Left hindlimb (tissue), 1 donor: ENCODE data around the gene ATXN2.
"Not testable (repeated sequence)": the region's sequence is repeated elsewhere in the genome, so short reads cannot be mapped to it uniquely, and the experiment has no call there.

Source experiments
- DNase-seq: peaks from one replicate; pipeline ENCODE4 v3.0.0-alpha.2; 2018

Gene ATXN2

DNA sequence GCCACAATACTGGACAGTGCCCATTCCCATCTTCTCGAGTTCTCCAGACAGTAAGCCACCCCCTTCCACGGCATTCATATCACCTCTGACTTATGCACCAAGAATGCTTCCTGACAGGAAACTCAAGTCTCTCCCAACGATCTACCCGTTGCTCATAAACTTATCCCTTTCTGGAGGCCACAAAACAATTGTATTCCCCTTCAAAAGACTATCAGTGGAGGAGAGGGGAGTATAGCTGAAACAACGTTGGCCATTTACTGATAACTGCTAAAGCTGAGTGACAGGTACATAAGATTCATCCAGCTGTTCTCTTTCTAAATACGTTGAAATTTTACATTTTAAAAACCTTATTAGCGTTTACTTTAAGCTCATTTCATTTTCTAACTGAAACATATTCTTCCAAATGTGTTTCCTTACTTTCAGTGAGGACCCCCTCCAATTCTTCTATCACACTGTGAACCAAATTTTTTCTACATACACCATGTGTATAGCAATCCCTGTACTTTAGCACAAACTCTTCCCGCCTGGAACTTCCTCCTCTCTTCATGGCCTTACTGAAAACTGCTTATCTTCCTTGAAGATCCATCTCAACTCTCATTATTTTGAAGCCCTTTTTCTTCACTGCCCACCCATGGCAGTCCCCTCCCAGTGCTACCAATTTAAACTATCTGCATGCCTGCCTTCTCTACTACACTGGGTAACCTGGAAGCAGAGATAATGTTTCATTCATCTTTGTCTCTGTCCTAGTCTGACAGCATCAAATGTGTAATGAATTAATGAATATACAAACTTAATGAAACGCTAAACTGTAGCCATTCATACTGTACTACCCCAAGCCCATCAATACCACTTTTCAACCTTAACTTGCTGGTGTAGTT lies 28.8 kb downstream of the ATXN2 start:
- no peak for DNase-seq

DNA sequence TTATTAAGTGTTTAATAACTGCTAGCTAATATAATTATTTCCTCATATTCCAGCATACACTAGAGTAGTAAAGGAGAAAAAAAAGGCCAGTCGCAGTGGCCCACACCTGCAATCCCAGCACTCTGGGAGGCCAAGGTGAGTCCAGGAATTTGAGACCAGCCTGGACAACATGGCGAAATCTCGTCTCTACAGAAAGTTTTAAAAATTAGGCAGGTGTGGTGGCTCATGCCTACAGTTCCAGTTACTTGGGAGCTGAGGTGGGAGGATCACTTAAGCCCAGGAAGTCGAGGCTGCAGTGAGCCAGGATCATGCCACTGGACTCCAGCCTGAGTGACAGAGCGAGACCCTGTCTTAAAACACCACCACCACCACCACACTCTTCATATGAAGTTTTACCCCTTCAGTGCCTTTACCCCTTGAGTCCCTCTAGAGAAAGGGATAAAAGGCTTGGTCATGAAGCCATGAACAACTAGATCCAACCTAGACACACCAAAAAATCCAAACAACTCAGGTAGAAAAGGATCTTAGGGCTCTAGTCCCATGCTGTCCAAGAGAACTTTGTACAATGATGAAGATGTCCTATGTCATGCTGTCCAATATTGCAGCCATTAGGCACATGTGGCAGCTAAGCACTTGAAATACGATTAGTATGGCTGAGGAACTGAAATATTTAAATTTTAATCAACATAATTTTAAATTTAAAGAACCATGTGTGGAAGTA lies 29.6 kb downstream of the ATXN2 start:
- DNase-seq = no peak

DNA sequence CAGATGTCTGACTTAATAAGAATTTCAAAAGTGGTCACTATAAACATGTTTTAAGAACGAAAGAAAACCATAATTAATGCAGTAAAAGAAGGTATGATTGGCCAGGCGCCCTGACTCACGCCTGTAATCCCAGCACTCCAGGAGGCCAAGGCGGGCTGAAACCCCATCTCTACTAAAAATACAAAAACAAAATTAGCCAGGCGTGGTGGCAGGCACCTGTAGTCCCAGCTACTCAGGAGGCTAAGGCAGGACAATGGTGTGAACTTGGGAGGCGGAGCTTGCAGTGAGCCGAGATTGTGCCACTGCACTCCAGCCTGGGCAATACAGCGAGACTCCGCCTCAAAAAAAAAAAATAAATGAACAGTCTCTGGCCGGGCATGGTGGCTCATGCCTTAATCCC lies 38.3 kb downstream of the ATXN2 start:
- not testable (repeated sequence) for DNase-seq

DNA sequence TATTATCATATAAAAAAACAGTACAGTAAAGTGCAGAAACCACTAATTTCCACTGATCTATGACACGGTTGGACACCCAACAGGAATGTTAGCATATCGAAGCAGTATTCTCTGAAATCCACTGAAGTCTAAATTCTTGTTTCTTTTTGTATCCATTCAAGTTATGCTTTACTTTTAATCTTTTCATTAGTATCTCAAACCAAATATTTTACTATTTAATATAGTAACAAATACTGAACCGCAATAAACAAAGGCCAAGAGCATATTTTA lies 41.1 kb downstream of the ATXN2 start:
- DNase-seq = no peak

DNA sequence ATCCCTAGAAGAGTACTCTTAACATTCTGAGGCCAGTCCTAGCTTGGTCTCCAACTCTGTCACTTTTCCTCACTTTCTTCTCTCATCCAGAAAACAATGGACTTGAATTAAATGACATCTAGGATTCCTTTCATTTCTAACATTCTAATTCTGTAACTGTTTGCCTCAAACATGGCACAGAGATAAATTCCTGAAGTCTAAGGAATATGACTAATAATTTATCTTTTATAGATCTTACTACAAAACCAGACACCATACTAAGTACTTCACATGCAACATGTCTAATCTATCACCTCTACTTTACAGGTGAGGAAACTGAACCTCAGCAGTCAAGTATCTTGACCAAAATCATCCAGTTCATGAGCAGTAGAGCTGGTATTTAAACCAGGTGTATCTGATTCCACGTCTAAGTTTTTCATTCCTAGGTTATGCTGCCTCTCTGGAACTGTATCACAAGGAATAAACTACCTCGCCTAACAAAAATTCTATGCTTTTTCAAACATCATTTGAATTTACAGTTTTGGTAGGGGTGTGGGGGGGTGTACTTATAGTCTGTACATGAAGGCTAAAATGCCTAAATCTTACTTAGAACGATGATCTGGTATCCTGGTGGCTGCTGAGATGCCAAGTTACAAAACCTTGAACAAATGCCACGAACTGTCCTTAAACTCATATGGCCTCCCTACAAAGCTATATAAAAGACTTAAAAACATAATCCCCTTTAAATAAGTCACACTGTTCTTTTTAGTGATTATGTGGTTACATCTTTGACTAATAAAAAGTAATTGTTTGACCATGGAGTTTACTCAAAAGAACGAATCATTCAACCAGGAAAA lies 41.6 kb downstream of the ATXN2 start:
- DNase-seq = no peak

DNA sequence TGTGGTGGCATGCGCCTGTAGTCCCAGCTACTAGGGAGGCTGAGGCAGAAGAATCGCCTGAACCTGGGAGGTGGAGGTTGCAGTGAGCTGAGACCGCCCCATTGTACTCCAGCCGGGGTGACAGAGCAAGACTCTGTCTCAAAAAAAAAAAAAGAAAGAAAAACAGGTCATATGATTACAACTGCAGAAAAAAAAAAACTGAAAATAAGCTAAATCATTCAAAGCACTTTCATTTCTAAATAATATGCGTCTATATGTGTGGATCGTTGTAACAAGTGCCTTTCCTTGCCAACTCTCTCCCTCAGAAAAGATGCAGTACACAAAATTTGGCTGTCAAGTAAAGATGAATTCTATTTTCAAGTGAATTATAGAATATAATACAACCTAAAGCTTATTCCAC lies 42.4 kb downstream of the ATXN2 start:
- DNase-seq = no peak

DNA sequence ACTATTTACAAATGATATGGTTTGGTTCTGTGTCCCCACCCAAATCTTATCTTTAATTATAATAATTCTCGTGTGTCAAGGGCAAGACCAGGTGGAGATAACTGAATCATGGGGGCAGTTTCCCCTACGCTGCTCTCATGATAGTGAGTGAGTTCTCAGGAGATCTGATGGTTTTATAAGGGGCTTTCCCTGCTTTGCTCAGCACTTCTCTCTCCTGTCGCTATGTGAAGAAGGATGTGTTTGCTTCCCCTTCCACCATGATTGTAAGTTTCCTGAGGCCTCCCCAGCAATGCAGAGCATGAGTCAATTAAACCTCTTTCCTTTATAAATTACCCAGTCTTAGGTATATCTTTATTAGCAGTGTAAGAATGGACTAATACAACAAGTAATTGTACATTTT lies 43.8 kb downstream of the ATXN2 start:
- DNase-seq = not testable (repeated sequence)

DNA sequence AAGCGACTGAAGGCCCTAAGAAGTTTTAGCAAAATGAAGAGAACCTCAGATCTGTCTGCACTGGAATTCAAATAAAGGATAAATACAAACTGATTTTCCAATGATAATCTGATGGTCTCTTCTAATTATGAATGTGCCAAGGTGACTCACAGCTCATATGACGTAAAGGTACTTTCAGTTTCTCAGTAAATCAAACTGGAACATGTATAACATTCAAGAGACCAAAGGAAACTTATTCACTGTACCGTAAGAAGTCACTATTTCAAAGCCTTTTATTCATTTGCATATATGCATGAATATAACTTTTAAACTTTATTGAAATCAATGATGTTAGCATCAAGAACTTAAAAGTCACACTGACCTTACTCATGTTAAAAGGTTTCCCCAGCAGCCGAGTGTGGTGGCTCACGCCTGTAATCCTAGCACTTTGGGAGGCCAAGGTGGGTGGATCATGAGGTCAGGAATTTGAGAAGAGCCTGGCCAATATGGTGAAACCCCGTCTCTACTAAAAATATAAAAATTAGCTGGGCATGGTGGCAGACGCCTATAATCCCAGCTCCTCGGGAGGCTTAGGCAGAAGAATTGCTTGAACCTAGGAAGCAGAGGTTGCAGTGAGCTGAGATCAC lies 52.2 kb downstream of the ATXN2 start:
- DNase-seq = no peak

DNA sequence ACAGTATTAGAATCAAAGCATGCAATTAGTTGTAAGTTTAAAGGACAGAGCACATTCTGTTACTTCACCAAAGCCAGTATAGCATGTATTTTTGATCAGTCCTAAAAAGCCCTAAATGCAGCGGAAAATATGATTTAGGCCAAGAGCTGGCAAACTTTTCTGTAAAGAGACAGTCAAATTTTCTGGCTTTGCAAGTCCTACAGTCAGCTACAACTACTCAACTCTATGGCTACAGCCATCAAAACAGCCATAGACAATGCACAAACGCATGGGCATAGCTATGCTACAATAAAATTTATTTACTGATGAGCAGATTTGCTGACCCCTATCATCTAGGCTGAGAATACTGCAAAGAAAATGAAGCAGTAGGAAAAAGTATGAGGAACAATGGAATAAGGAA lies 52.9 kb downstream of the ATXN2 start:
- no peak for DNase-seq

DNA sequence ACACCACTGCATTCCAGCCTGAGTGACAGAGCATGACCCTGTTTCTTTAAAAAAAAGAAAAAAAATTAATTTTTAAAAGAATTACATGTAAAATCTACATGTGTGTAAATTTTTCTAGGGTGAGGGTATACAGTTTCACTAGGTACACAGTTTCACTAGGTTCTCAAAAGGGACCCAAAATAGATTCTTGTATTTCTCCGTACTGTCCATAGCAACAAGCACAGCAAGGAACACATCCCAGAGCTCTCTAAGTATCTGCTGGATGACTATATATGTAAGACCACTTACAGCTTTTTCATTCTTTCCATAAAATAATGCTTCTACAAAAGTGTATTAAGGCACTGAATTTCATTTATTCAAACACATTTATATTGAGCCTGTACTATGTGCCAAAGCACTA lies 55.1 kb downstream of the ATXN2 start:
- DNase-seq = no peak

DNA sequence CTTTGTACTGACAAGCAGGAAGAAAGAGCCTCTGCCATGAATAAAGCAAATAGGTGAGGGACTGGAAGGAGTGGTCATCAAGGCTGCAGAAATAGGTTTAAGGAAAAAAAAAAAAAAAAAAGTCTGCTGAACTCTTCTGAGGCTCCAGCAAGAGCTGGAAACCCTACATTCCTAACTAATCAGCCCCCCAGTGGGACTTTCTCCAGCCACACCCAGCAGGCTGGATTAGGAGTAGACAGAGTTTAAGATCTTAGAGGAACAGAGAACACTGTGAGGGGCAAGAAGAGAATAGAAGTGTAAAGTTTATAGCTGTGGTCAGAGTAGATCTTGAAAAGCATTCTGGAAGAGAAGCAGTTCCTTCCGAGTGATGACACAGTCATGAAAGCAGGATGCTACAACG lies 66.4 kb downstream of the ATXN2 start:
- DNase-seq = no peak

DNA sequence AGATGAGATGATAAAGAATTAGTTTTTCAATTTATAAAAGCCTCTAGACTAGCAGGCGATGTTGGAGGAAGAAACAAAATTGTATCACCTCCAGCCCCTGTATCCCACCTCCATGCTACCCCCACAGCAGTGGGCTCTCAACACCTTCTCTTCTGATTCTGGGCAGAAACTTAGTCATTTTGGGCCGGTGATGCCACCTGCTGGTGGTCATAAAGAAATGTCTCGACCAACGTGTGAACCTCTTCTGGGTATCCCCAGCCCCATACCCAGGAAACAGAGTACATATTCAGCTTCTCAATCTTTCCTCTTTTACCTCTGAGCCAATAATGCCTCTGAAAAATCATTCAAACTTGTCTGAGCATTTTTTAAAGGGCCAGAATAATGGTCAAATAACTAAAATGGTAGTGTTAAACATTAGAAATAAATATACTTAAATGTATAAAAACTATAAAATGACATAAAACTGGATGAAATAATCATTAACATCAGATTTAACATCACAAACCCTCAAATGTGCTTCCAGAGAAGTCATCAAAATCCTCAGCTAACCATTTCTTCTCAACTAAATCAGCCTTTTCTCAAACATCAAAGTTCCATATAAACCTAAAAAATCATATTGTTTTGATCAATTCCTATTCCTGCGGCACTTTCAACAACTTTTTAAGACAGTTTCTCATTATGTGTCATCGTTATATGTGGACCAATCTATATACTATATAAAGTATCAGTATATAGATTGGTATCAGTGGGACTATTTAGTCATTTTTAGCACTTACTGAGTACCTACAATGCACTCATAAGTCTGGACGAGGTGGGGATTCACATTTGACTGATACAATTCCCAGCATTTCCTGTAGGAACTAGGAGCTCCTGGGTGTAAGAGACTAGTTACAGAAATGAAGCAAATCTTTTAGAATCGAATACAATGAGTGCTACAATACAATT lies 69.4 kb downstream of the ATXN2 start:
- no peak for DNase-seq

DNA sequence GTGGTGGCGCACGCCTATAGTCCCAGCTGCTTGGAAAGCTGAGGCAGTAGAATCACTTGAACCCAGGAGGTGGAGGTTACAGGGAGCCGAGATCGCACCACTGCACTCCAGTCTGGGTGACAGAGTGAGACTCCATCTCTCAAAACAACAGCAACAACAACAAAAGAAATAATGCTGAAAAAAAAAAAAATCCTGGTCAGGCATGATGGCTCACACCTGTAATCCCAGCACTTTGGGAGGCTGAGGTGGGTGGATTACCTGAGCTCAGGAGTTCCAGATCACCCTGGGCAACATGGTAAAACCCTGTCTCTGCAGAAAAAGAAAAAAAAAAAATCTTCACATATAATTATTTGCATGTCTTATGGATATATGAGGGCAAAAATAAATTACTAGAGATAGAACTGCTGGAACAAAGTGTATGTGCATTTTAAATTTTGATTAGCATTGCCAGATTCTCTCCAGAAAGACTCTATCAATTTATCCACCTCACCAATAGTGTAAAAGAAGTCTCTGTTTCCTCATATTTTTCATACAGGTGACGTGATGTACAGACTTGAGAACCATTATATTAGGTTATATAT lies 75.4 kb downstream of the ATXN2 start:
- no peak for DNase-seq

DNA sequence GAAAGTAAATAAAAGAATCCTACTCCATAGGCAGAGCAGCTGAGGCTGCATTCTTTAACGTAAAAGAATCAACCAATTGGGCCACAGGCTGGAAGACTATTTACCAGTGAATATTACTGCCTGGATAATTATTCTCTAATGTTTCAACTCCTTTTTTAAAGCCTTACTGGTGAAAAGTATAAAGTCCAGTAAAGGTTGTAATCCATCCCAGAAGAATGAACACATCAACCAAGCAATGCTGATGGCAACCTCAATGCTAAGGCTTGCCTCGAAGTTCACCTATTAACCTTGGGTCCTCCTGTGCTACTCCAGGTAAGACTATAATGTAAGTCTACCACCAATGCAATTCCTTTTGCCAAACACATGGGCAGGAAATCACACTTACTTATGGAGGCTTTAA lies 77.3 kb downstream of the ATXN2 start:
- DNase-seq = no peak

DNA sequence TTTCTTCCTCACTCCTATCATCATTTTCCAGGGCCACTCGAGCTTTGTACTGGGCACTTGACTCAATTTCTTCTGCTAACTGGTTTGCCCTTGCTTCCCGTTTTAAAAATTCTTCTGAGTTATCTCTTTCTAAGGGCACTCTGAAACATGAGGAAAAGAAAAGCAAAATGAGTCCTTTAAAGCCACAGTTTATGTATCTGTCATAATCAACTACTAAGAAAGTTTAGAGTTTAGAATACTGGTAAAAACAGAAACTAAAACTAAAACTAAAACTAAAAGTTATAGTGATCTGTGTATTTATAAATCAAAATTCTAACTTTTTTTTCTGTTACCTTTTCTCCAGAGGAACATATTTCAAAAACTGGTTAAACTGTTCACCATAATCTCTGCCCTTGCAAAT lies 79.2 kb downstream of the ATXN2 start:
- DNase-seq = no peak

DNA sequence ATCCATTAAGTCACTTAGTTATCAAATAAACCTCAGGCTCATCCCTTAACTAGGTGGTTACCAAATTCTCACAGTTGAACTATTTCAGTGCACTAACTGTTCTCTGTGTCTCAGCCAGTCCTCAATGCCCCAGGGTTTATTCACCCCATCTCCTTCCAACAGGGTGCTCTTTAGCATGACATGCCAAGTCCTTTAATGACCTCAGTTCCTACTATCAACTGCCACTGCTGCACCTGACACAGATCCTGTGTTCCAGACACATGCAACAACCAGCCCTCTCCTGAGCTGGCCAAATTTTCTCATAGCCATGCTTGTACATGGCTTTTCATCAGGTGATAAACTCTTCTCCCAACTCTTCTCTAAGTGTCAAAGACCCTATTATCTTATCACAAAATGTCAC lies 80.0 kb downstream of the ATXN2 start:
- no peak for DNase-seq

DNA sequence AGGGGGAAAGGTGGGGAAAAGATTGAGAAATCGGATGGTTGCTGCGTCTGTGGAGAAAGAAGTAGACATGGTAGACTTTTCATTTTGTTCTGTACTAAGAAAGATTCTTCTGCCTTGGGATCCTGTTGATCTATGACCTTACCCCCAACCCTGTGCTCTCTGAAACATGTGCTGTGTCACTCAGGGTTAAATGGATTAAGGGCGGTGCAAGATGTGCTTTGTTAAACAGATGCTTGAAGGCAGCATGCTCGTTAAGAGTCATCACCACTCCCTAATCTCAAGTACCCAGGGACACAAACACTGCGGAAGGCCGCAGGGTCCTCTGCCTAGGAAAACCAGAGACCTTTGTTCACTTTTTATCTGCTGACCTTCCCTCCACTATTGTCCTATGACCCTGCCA lies 91.4 kb downstream of the ATXN2 start:
- not testable (repeated sequence) for DNase-seq

DNA sequence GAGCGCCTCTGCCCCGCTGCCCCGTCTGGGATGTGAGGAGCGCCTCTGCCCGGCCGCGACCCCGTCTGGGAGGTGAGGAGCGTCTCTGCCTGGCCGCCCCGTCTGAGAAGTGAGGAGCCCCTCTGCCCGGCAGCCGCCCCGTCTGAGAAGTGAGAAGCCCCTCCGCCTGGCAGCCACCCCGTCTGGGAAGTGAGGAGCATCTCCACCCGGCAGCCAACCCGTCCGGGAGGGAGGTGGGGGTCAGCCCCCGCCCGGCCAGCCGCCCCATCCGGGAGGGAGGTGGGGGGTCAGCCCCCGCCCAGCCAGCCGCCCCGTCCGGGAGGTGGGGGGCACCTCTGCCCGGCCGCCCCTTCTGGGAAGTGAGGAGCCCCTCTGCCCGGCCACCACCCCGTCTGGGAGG lies 91.9 kb downstream of the ATXN2 start:
- not testable (repeated sequence) for DNase-seq

DNA sequence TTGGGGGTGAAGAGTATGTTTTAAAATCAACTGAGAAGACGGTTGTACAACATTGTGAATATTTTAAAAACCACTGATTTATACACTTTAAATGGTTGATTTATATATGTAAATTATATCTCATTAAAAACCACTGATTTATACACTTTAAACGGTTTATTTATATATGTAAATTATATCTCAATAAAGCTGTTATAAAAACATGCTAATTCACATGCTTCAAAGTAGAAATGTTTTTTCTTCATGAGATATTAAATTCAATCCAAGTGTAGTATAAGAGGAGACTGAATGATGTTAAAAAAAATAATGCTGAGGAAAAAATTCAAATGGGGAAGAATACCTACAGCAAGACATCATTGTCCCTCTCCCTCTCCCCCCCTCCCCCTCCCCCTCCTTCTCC lies 92.9 kb downstream of the ATXN2 start:
- DNase-seq = no peak

DNA sequence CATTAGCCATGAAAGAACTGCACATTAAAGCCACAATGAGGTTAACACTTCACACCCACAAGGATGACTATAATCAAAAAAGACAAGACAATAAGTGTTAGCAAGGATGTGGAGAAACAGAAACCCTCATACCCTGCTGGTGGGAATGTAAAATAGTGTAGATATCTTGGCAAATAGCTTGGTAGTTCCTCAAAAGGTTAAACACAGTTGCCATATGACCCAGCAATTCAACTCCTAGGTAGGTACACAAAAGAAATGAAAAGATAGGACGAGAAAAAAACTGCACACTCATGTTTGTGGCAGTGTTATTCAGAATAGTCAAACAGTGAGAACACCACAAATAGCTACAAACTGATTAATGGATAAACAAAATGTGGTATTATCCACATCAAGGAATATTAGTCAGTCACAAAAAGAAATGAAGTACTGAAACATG lies 93.5 kb downstream of the ATXN2 start:
- no peak for DNase-seq

DNA sequence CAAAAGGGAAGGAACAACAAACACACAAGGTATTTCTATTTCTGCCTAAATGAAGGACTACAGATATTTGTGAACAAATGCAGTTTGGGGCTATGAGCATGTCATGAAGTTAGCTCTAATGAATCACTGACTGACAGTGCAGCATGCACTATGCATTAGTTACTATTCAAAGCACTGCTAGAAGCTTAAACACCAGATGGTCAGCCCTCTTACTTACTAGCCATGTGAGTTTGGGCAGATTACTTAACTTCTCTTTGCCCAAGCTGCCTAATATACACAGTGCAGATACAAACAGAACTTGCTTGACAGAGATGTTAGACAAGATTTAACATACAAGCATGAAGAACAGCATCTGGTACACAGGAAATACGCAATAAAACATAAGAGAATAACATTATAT lies 96.0 kb downstream of the ATXN2 start:
- DNase-seq = no peak

DNA sequence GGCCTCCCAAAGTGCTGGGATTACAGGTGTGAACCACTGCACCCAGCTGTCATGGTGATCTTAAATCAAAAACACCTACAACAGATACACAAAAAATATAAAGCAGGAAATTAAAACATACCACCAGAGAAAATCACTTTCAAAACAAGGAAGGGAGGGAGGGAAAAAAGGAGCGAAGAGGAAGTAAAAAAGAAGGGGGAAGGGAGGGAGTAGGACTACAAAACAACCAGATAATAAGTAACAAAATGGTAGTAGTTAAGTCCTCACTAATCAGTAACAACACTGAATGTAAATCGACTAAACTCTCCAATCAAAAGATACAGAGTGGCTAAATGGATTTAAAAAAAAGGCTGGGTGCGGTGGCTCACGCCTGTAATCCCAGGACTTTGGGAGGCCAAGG lies 104.4 kb downstream of the ATXN2 start:
- no peak for DNase-seq
